ENCODE data around the gene SORD. TPM values are rescaled to one million over a fixed set of nuclear protein-coding genes. Genes with fewer than 3 reads are reported as not detected.

The SORD gene
- total and polyA plus RNA-seq, 9 of the 15 experiments (the other 6 are each of a cell fraction or from before 2014, with no cell fraction given): 5.9 to 79.2 (median 29.6) TPM

DNA sequence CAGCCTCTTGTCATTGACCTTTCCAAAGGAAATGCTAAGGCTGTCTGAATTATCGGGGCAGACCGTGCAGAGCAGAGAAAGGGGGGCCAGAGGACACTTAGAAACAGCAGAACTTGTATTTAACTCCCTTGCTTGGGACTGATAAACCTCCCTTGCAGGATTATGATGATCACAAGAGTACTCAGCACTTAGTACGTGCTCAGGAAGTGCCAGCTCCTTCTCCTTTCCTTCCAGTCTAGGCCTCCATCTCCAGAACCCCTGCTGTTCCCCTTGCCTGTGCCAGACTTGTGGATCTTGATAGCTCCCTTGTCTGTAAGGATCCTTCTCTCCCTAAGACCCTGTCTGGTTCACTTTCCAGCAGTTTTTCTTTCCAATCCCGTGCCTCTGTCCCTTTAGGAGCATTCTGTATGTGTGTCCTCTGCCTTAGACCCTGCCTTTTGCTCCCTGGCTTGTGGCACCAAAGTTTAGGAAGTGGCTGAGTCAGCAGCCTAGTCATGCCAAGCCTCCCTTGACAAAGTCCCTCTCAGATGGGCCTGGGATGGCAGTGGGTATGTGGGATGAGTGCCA lies 747 bp downstream of the SORD start (continued):
- TF ChIP-seq HEY1 (CRISPR knock-in tag; IDR thresholded peaks at IDR 0.05; ENCODE audit: borderline replicate concordance) (no peak), RBFOX2 (IDR thresholded peaks at IDR 0.05; ENCODE audit: low read depth, low read length) (no peak), ZNF41 (CRISPR knock-in tag; conservative IDR thresholded peaks at IDR 0.05) (no peak), ASH1L (IDR thresholded peaks at IDR 0.05; ENCODE audit: borderline replicate concordance, low read depth, partially characterized antibody) (no peak), TARDBP (IDR thresholded peaks at IDR 0.05) (no peak), FOXP1 (CRISPR knock-in tag; IDR thresholded peaks at IDR 0.05) (no peak)
- TF ChIP-seq, protein P1, sequence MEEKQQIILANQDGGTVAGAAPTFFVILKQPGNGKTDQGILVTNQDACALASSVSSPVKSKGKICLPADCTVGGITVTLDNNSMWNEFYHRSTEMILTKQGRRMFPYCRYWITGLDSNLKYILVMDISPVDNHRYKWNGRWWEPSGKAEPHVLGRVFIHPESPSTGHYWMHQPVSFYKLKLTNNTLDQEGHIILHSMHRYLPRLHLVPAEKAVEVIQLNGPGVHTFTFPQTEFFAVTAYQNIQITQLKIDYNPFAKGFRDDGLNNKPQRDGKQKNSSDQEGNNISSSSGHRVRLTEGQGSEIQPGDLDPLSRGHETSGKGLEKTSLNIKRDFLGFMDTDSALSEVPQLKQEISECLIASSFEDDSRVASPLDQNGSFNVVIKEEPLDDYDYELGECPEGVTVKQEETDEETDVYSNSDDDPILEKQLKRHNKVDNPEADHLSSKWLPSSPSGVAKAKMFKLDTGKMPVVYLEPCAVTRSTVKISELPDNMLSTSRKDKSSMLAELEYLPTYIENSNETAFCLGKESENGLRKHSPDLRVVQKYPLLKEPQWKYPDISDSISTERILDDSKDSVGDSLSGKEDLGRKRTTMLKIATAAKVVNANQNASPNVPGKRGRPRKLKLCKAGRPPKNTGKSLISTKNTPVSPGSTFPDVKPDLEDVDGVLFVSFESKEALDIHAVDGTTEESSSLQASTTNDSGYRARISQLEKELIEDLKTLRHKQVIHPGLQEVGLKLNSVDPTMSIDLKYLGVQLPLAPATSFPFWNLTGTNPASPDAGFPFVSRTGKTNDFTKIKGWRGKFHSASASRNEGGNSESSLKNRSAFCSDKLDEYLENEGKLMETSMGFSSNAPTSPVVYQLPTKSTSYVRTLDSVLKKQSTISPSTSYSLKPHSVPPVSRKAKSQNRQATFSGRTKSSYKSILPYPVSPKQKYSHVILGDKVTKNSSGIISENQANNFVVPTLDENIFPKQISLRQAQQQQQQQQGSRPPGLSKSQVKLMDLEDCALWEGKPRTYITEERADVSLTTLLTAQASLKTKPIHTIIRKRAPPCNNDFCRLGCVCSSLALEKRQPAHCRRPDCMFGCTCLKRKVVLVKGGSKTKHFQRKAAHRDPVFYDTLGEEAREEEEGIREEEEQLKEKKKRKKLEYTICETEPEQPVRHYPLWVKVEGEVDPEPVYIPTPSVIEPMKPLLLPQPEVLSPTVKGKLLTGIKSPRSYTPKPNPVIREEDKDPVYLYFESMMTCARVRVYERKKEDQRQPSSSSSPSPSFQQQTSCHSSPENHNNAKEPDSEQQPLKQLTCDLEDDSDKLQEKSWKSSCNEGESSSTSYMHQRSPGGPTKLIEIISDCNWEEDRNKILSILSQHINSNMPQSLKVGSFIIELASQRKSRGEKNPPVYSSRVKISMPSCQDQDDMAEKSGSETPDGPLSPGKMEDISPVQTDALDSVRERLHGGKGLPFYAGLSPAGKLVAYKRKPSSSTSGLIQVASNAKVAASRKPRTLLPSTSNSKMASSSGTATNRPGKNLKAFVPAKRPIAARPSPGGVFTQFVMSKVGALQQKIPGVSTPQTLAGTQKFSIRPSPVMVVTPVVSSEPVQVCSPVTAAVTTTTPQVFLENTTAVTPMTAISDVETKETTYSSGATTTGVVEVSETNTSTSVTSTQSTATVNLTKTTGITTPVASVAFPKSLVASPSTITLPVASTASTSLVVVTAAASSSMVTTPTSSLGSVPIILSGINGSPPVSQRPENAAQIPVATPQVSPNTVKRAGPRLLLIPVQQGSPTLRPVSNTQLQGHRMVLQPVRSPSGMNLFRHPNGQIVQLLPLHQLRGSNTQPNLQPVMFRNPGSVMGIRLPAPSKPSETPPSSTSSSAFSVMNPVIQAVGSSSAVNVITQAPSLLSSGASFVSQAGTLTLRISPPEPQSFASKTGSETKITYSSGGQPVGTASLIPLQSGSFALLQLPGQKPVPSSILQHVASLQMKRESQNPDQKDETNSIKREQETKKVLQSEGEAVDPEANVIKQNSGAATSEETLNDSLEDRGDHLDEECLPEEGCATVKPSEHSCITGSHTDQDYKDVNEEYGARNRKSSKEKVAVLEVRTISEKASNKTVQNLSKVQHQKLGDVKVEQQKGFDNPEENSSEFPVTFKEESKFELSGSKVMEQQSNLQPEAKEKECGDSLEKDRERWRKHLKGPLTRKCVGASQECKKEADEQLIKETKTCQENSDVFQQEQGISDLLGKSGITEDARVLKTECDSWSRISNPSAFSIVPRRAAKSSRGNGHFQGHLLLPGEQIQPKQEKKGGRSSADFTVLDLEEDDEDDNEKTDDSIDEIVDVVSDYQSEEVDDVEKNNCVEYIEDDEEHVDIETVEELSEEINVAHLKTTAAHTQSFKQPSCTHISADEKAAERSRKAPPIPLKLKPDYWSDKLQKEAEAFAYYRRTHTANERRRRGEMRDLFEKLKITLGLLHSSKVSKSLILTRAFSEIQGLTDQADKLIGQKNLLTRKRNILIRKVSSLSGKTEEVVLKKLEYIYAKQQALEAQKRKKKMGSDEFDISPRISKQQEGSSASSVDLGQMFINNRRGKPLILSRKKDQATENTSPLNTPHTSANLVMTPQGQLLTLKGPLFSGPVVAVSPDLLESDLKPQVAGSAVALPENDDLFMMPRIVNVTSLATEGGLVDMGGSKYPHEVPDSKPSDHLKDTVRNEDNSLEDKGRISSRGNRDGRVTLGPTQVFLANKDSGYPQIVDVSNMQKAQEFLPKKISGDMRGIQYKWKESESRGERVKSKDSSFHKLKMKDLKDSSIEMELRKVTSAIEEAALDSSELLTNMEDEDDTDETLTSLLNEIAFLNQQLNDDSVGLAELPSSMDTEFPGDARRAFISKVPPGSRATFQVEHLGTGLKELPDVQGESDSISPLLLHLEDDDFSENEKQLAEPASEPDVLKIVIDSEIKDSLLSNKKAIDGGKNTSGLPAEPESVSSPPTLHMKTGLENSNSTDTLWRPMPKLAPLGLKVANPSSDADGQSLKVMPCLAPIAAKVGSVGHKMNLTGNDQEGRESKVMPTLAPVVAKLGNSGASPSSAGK (IDR thresholded peaks at IDR 0.05): no peak
- TF ChIP-seq, protein P2, sequence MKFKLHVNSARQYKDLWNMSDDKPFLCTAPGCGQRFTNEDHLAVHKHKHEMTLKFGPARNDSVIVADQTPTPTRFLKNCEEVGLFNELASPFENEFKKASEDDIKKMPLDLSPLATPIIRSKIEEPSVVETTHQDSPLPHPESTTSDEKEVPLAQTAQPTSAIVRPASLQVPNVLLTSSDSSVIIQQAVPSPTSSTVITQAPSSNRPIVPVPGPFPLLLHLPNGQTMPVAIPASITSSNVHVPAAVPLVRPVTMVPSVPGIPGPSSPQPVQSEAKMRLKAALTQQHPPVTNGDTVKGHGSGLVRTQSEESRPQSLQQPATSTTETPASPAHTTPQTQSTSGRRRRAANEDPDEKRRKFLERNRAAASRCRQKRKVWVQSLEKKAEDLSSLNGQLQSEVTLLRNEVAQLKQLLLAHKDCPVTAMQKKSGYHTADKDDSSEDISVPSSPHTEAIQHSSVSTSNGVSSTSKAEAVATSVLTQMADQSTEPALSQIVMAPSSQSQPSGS (CRISPR knock-in tag; IDR thresholded peaks at IDR 0.05): no peak

Data from K562 (cell line).